Measurements from ENCODE around the gene MAP4.

- no peak for TF ChIP-seq EP300 (IDR thresholded peaks at IDR 0.05; ENCODE audit: borderline replicate concordance)
- no peak for TF ChIP-seq REST (IDR thresholded peaks at IDR 0.05; ENCODE audit: low read depth)
- no peak for TF ChIP-seq MAX (IDR thresholded peaks at IDR 0.05)
- no peak for TF ChIP-seq TCF12 (IDR thresholded peaks at IDR 0.05; ENCODE audit: low read depth)
- no peak for TF ChIP-seq CEBPB (IDR thresholded peaks at IDR 0.05)
- no peak for TF ChIP-seq RAD21 (IDR thresholded peaks at IDR 0.05; ENCODE audit: low read depth)
These were observed 107.5 kb downstream of the MAP4 start for GRCh38 chr3:47908744-47909143.

All from Ishikawa (cell line).